ENCODE data around the gene SIL1.
A peak's percentile ranks its signal among the peaks of the same experiment; 100 is the strongest.
"Not testable (repeated sequence)": the region's sequence is repeated elsewhere in the genome, so short reads cannot be mapped to it uniquely, and the experiment has no call there.

The SIL1 gene

DNA sequence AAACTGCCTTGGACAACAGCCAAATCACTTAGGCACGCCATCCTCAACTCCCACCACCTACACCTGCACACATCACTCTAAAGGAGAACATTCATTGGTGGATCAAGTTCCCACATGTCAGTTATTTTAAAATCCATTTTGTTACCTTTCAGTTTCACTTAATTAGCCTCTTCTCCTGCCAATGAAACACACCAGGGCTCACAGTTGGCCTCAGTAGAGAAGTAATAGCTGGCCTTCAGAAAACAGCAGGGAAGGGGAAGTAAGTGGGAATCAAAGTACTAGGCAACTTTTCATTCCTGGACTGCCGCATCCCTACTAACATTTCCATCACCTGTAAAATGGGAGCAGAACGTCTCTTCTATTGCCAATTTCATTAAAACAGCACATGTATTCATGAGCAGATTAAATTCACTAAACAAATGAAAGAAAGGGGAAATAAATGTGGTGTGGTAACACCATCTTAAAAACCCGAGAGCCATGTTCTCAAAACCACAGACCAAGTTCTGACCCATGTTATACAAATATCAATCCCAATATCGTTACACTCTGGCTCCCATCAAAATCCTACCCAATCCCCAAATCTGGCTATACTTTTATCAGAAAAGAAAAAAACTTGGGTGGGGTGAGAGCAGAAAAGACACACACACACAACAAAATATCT is 1.7 kb downstream of the SIL1 start:
- no peak for DNase-seq

DNA sequence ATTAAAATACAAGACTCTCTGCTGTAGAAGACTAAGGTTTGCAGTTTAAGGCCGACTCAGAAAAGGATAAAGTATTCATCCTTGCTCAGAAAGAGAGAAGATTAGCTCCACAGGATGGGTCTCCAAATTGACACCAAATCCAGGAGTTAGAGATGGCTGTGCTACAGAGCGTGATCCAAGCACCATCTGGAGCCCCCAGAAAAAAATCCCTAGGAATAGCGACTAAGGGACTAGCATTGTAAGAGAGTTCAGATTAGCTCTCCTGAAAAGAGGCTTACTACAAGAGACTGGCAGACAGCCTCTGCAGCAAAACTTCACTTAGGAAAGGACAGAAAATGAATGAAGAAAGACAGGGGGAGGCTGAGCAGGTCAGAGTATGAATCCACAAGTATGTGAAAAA is 3.7 kb downstream of the SIL1 start:
- DNase-seq: no peak

DNA sequence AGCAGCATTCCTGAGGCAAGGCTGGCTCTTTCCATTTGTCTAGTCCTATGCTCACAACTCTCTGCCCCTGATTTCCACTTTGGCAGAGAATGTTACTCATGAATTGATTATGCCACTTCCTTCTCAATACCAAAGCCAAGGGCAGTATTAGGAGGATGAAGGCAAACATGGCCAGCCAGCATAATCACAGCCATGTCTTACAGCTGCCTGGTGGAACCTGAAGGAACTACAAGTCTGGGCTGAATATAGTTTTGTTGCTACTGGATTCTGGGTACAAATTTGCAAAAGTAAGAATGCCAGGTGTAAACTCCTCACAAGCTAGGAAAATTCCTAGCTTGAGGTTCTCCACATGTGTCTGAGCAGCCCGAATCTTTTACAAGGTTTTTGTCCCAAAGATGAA is 4.2 kb downstream of the SIL1 start:
- peak; percentile 5 for DNase-seq

DNA sequence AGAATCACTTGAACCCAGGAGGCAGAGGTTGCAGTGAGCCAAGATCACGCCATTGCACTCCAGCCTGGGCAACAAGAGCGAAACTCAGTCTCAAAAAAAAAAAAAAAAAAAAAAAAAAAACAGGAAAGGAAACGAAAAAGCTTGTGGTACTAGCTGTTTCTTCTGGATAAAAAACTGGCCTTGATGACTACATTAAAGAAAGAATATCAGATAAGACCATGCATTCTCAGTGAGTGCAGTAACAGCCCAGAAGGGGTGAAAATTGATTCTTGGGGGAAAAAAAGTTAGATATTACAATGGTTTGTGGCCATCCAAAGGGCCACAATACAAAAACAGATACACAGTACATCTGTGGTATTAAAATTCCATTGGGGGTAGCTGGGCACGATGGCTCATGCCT is 5.3 kb downstream of the SIL1 start:
- DNase-seq: not testable (repeated sequence)

DNA sequence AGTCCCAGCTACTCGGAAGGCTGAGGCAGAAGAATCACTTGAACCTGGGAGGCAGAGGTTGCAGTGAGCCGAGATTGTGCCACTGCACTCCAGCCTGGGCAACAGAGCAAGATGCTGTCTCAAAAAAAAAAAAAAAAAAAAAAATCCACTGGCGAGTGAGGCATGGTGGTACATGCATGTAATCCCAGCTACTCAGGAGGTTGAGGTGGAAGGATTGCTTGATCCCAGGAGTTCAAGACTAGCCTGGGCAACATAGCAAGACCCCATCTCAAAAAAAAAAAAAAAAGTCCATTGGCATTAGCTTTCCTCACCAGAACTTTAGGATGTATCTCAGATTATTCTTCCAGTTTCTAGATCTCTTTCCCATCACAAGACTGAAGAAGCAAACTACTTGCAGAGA is 6.2 kb downstream of the SIL1 start:
- DNase-seq: not testable (repeated sequence)

DNA sequence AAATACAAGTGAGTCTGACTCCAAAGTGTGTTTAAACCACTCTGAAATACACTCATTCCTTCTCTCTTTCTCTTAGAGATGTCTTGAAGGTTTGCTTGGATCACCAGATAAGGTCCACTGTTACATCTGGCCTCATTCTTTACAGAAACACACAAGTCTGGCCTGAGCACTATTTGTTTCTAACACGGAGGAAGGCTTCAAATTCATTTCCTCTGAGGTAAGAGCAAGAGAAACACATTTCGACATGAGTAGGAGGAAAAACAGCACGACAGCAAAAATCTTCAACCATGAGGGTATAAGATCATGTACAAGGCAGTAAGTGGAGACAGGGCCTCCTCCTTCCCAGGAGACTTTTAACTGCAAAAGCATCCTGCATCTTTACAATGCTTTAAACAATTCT is 8.0 kb downstream of the SIL1 start:
- DNase-seq: no peak

DNA sequence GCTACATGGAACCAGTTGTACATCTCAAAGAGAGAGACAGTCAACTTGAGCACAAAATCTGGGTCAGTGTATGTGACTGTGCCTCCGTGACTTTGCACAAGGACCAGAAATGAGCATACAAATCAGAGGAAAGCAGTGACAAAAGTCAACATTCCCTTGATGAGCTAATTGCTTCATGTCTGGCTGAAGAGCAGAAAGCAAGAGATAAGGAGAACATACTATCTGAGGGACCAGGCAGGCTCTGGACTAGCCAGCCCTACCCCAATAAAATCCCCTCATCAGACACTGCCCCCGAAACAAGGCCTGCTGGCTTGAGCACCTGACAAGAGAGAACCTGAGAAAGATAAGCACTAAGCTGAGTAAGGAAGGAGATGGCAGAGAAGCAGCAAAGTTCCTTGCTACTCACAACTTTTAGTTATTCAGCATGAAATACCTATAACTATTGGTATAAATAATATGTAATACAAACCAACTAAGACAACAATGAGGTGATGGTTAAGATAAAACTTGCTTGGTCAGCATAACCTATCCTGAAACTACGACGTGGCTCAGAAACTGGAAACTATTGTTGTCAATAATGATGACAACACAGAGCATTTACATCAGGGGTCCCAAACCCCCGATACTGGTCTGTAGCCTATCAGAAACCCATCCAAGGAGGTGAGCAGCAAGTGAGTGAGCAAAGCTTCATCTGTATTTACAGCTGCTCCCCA is 9.5 kb downstream of the SIL1 start:
- no peak for DNase-seq

DNA sequence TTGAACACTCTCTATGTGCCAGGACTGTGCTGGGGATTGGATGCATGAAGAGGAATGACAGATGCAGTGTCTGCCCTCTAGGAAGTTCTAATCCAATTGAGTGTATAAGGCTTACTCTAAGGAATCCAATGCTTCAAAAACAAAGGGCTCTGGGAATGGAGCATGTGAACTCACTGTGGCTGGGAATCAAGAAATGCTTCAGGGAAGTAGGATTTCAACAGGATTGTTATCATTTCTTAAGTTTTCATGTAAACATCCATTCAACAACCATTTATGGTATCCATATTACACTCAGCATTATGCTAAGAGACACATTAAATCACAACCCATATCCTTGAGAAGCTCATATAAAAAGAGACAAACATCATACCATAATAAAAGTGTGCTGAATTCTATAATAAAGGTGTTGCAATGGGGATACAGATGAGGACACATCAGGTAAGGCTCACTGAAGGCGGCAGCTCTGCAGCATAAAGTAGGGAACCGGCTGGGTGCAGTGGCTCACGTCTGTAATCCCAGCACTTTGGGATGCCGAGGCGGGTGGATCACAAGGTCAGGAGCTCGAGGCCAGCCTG is 11.3 kb downstream of the SIL1 start:
- no peak for DNase-seq

DNA sequence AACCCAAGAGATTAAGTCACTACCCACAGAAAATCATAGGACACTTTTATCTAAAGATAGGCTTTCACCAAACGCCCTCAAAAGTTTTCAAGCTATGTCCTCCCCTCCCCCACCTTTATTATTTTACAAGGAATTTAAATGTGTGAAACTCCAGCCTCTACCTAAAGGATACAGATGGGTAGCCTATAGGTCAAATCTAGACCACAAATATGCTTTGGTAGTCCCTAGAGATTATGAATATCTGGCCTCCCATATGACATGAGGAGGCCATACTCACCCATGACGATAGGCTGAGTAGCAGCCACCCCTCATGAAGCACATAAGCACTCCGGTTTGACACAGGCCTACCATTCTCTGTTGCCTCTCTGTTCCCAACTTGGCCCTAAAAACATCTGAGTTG is 11.9 kb downstream of the SIL1 start:
- DNase-seq: no peak

DNA sequence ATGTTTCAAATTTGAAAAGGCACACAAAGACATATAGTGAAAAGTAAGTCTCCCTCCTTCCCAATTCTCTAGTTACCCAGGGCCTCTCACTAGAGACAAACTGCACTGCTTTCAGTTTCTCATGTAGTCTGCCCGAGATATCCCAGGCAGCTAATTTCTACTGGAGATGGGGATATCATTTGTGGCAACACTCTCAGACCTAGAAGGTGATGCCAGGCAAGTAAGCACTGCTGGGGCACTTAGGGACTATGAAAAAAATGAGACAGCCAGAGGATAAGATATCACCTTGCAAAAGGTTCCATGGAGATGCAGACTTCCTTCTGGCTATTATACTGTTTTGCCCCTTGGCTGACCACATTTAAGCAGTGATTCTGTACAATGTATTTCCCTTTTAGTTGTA is 12.6 kb downstream of the SIL1 start:
- DNase-seq: no peak

DNA sequence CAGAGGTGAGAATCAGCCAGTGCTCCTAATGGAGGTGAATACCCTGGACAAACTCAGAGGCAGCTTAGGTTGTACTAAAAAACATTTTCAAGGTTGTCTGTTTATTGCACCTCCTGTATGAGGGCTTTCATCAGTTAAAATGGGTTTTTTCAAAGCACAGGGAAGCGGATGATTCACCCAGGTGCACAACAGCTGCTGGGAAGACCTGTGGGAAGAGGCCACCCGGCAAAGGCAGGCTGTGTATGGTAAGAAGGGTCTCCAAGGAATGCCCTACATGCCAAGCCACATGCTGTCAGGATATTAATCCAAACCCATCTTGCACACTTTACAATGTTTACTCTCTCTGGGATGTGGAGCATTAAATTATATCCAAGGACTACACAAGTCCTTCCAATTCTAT is 14.7 kb downstream of the SIL1 start:
- no peak for DNase-seq

DNA sequence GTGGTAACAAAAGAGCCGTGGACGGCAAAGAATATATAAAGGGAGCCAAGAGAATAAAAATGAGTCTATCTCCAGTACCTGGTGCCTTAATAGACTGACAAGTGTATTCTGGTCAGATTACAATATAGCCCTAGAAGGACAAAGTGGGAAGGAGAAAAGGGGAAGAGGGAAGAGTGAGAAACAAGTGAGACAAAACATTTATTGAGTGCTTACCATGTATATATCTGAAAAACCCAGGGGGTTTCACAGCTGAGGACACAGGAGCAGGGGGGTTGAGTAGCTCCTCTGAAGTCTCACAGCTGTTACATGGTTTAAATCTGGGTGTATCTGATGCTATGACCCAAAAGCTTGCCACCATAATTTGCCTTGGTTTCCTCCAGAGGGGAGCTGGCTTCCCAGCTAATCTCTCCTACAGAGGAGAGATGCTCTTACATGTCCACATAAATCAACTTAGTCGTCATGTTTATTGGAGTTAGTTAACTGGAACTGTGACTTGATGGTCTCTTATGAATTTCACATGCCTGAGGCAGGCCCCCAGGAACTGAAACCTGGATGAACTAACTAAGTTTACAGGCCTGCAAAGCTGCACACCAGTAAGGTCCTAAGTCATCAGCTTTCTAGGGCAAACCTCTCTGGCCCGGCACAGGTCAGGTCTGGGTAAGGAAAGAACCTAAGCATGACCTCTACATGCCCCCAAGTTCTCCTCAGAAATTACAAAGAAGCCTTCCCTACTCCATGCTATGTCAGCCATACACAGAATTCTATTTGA is 15.5 kb downstream of the SIL1 start:
- no peak for DNase-seq

DNA sequence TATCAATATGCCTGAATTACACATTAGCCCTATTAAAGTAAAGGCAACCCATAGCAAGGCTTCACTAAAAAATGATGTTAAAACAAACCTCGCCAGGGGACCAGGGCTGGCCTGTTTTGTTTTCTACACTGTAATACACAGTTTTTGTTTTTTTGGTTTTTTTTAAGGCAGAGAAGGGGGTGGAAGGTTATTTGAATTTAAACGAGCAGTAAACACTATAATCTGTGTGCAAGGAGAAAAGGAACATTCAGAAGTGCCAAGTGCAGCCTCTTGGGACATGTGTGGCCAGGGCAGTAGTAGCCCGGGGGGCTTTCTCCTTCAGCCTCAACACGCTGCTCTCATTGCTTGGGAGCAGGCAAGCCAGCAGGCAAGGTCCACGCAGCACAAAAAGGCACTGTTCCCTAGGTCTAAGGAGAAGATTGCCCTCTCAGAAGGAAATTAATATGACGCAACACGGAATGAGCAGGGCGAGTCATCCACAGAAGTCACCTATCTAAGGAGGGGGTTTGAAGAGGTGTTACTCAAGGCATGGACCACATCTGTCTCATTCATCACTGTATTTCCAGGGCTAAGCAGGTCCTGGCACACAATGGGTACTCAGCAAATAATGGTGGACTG is 16.2 kb downstream of the SIL1 start:
- no peak for DNase-seq

DNA sequence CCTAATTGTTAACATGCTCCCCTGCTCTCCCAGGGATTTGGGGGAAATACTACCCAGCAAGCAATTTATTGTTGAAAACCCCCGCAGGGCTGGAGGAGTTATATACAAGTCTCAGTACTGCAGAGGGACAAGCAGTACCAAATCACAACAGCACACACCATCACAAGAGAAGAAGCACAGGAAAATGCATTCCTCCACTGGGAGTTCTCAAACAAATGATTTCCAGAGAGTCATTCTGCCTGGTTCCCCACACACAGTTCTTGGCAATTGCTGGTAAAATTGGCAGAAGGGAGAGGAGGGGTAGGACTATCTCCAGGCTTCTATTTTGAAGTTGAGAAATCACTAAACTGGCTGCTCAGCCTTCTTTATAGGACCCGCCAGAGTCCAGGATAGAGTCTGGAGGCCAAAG is 16.8 kb downstream of the SIL1 start:
- no peak for DNase-seq

DNA sequence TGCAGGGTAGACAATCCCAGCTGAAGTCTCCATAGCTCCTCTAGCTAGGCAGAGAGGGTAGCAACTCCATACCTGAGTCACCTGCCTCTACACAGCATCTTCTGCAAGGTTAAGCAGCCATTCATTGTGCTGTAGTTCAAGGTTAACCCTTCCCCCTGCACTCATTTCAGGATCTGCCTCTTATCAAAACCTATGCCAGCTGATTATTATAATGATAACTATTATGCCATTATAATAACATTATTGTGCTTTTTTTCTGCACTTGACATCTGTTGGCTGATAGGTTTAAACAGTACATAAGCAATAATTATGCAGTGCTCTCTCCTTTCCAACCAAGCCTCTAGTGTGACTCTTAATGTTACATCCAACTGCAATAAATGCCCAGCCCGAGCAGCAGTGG is 17.3 kb downstream of the SIL1 start:
- DNase-seq: no peak

DNA sequence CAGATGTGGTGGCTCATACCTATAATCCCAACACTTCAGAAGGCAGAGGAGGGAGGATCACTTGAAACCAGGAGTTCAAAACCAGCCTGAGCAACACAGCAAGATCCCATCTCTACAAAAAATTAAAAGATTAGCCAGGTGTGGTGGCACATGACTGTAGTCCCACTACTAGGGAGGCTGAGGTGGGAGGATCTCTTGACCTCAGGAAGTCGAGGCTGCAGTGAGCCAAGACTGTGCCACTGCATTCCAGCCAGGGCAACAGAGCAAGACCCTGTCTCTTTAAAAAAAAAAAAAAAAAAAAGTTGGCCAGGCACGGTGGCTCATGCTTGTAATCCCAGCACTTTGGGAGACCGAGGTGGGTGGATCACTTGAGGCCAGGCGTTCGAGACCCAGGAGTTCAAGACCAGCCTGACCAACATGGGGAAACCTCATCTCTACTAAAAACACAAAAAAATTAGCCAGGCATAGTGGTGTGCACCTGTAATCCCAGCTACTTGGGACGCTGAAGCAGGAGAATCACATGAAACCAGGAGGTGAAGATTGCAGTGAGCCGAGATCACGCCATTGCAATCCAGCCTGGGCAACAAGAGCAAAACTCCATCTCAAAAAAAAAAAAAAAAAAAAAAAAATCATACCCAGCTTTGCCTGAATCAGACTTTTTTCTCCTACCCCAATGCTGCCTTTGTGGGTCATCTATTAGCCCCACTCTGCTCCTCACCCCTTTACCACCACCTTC is 18.2 kb downstream of the SIL1 start:
- DNase-seq: not testable (repeated sequence)

DNA sequence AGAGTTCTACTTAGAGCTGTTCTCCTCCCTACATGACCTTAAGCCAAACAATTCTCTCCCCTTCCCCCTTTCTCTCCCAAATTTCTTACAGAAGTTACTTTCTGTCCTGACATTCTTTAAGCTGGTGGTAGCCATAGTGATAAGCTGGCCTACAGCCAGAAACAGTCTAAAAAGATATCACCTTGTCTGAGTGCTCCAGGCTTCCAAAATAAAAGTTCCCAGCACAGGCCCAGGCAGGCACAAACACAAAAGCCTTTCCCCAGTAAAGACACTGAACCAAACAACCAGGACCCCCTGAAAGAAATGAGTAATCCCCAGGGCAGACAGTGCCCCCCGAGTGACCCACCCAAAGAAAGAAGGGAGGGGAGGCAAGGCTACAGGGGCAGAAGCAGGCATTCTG is 19.2 kb downstream of the SIL1 start:
- no peak for DNase-seq

DNA sequence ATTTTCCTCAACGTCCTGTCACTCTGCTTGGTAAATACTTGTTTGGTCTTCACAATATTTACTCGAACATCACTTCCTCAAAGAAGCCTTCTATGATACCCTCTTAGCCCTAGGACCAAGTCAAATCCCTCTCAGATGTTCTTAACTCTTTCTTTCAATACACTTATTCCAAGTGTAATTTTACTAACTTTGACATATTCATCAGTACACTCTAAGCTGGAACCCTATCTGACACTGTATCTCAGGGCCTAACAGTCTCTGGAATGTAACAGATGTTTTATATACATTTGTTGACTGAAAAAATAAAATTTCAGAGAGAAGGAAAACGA is 19.6 kb downstream of the SIL1 start:
- DNase-seq: no peak

DNA sequence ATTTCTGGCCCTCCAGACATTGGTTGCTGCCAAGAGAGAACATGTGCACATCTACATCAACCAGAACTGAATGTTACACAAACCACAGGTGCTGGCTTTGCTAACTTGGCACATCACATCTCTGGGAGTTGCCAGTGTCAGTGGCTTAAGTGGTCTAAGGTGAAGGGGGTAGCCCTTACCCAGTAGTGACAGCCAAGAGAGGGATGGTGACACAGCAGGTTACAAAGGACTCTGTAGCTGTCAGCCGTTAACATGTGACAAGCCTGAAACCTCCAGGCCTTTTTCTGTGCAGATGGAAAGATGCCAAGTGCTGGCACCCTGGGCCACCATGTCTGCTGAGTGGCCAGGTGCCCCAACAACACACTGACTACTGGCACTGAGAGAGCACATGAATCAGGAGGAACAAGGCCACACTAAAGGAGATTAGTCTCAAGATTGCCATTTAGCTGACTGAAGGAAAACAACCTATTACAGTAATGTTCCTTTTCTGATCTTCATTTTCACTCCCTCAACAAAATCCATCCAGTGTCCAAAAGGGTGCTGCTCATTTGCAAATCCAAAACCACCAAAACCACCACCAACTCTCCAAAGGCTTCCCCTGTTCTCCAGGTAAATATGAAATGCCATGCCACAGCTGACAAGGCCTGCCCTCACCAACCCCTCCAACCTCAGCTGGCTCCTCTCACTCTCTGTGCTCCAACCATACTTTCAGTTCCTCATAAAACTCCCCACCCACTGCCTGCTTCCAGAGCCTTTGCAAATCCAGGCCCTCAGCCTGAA is 20.2 kb downstream of the SIL1 start:
- no peak for DNase-seq

DNA sequence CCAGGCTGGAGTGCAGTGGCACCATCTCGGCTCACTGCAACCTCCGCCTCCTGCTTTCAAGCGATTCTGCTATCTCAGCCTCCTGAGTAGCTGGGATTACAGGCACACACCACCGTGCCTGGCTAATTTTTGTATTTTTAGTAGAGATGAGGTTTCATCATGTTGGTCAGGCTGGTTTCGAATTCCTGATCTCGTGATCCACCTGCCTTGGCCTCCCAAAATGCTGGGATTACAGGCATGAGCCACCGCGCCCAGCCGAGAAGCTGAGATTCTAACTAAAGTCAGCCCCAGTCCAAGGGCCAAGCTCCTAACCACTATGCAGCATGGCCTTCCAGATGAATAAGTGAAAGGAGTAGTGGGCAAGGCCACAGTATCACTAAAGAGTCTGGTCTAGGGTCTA is 20.9 kb downstream of the SIL1 start:
- not testable (repeated sequence) for DNase-seq

DNA sequence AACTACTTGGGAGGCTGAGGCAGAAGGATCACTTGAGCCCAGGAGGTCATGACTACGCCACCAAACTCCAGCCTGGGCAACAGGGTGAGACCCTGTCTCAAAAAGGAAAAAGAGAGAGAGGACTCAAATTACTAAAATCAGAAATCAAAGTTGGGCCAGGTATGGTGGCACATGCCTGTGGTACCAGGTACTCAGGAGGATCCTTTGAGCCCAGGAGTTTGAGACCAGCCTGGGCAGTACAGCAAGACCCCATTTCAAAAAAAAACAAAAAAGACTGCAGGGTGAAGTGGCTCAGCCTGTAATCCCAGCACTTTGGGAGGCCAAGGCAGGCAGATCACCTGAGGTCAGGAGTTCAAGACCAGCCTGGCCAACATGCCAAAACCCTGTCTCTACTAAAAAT is 23.8 kb downstream of the SIL1 start:
- DNase-seq: not testable (repeated sequence)
